Stomach smooth muscle (tissue), 2 donors: ENCODE measurements around the gene SERGEF.

Experiments used
- H3K27ac ChIP-seq: one replicate; pipeline ENCODE4 v1.7.0; 2013; ENCODE audit warnings: mild to moderate bottlenecking, low read length, inconsistent platforms
- H3K27me3 ChIP-seq, 2 donors: one replicate each; pipeline ENCODE4 v1.7.0; 2013; ENCODE audit warnings: low read length in 2 of 2; ENCODE audit not compliant: insufficient read depth in 2 of 2, control insufficient read depth in 1 of 2
- H3K36me3 ChIP-seq, 2 donors: one replicate each; pipeline ENCODE4 v1.7.0; 2013; ENCODE audit warnings: low read length in 2 of 2; ENCODE audit not compliant: control insufficient read depth in 2 of 2, insufficient read depth in 2 of 2
- H3K4me1 ChIP-seq: one replicate; pipeline ENCODE4 v1.7.0; 2013; ENCODE audit warnings: low read length; ENCODE audit not compliant: control insufficient read depth, insufficient read depth
- H3K4me3 ChIP-seq, 2 donors: one replicate each; pipeline ENCODE4 v1.7.0; 2013; ENCODE audit warnings: low read length in 2 of 2
- H3K9ac ChIP-seq, 2 donors: one replicate each; pipeline ENCODE4 v1.7.0; 2013; ENCODE audit warnings: low read length in 2 of 2, mild to moderate bottlenecking in 1 of 2
- H3K9me3 ChIP-seq, 2 donors: one replicate each; pipeline ENCODE4 v1.7.0; 2013; ENCODE audit warnings: low read length in 2 of 2; ENCODE audit not compliant: control insufficient read depth in 2 of 2
- donor health status: healthy.
- donor health status: Pancreatic carcinoma.

Gene SERGEF

GRCh38 chr11:17979770-17980371 is 33.0 kb downstream of the SERGEF start:
- H3K36me3 ChIP-seq = peaks cover 3 to 11% of the 10 kb centered on the region in 2 donors
- H3K4me1 ChIP-seq = no peaks in the 10 kb centered on the region
- H3K9ac ChIP-seq = no peak overlapping the region
- H3K27me3 ChIP-seq = no peaks in the 10 kb centered on the region
- no peak overlapping the region for H3K4me3 ChIP-seq
- H3K9me3 ChIP-seq = no peaks in the 10 kb centered on the region
- H3K27ac ChIP-seq = no peak overlapping the region

- Histone ChIP-seq H3K4me1 (peaks cover 2% of the 10 kb centered on the region), H3K27ac (no peak overlapping the region), H3K4me3 (no peak overlapping the region), H3K36me3 (peaks cover 3 to 11% of the 10 kb centered on the region in 2 donors), H3K9ac (no peak overlapping the region), H3K27me3 (no peaks in the 10 kb centered on the region), H3K9me3 (no peaks in the 10 kb centered on the region)
Measured at GRCh38 chr11:17978553-17979287, 34.1 kb downstream of the SERGEF start.

- no peaks in the 10 kb centered on the region for H3K9me3 ChIP-seq
- H3K4me3 ChIP-seq = no peak overlapping the region
- peaks cover 2% of the 10 kb centered on the region for H3K4me1 ChIP-seq
- H3K9ac ChIP-seq = no peak overlapping the region
- H3K27ac ChIP-seq = no peak overlapping the region
- H3K36me3 ChIP-seq = peaks cover 5 to 8% of the 10 kb centered on the region in 2 donors
- H3K27me3 ChIP-seq = no peaks in the 10 kb centered on the region
Measured at GRCh38 chr11:17976651-17977050, 36.2 kb downstream of the SERGEF start.

GRCh38 chr11:17974246-17974645 is 38.6 kb downstream of the SERGEF start:
- no peak overlapping the region for H3K27ac ChIP-seq
- no peaks in the 10 kb centered on the region for H3K9me3 ChIP-seq
- peaks cover 2% of the 10 kb centered on the region for H3K4me1 ChIP-seq

GRCh38 chr11:17972987-17973386 is 39.9 kb downstream of the SERGEF start:
- H3K36me3 ChIP-seq = peaks cover 3 to 13% of the 10 kb centered on the region in 2 donors
- no peak overlapping the region for H3K4me3 ChIP-seq
- no peaks in the 10 kb centered on the region for H3K9me3 ChIP-seq
- no peak overlapping the region for H3K27ac ChIP-seq
- H3K27me3 ChIP-seq = no peaks in the 10 kb centered on the region
- peaks cover 2% of the 10 kb centered on the region for H3K4me1 ChIP-seq
- no peak overlapping the region for H3K9ac ChIP-seq

More at GRCh38 chr11:17974246-17974645, 38.6 kb downstream of the SERGEF start:
- Histone ChIP-seq H3K27me3 (no peaks in the 10 kb centered on the region), H3K36me3 (peaks cover 5 to 12% of the 10 kb centered on the region in 2 donors), H3K9ac (no peak overlapping the region), H3K4me3 (no peak overlapping the region)

GRCh38 chr11:17968206-17968605 is 44.6 kb downstream of the SERGEF start:
- Histone ChIP-seq H3K27ac (no peak overlapping the region), H3K27me3 (no peaks in the 10 kb centered on the region)

GRCh38 chr11:17967661-17968060 is 45.2 kb downstream of the SERGEF start:
- no peak overlapping the region for H3K9ac ChIP-seq
- H3K36me3 ChIP-seq = peaks cover 3 to 11% of the 10 kb centered on the region in 2 donors
- no peaks in the 10 kb centered on the region for H3K9me3 ChIP-seq
- no peaks in the 10 kb centered on the region for H3K27me3 ChIP-seq
- no peak overlapping the region for H3K27ac ChIP-seq
- no peak overlapping the region for H3K4me3 ChIP-seq
- no peaks in the 10 kb centered on the region for H3K4me1 ChIP-seq

More at GRCh38 chr11:17968206-17968605, 44.6 kb downstream of the SERGEF start:
- H3K4me1 ChIP-seq = no peaks in the 10 kb centered on the region
- no peak overlapping the region for H3K4me3 ChIP-seq
- no peak overlapping the region for H3K9ac ChIP-seq
- no peaks in the 10 kb centered on the region for H3K9me3 ChIP-seq
- H3K36me3 ChIP-seq = peaks cover 3 to 11% of the 10 kb centered on the region in 2 donors

GRCh38 chr11:17960091-17960490 is 52.8 kb downstream of the SERGEF start:
- peaks cover 11 to 20% of the 10 kb centered on the region in 2 donors for H3K36me3 ChIP-seq
- H3K27ac ChIP-seq = no peak overlapping the region
- no peaks in the 10 kb centered on the region for H3K27me3 ChIP-seq
- H3K9ac ChIP-seq = no peak overlapping the region
- no peak overlapping the region for H3K4me3 ChIP-seq
- no peaks in the 10 kb centered on the region for H3K4me1 ChIP-seq
- no peaks in the 10 kb centered on the region for H3K9me3 ChIP-seq

GRCh38 chr11:17958446-17958845 is 54.4 kb downstream of the SERGEF start:
- no peak overlapping the region for H3K9ac ChIP-seq
- H3K27ac ChIP-seq = no peak overlapping the region
- H3K36me3 ChIP-seq = peaks cover 20 to 30% of the 10 kb centered on the region in 2 donors
- H3K27me3 ChIP-seq = no peaks in the 10 kb centered on the region
- no peaks in the 10 kb centered on the region for H3K4me1 ChIP-seq
- no peak overlapping the region for H3K4me3 ChIP-seq
- H3K9me3 ChIP-seq = no peaks in the 10 kb centered on the region

- Histone ChIP-seq H3K9ac (no peak overlapping the region), H3K4me3 (no peak overlapping the region)
Measured at GRCh38 chr11:17954395-17955252, 58.2 kb downstream of the SERGEF start.

More at GRCh38 chr11:17954395-17955252, 58.2 kb downstream of the SERGEF start:
- Histone ChIP-seq H3K4me1 (no peaks in the 10 kb centered on the region), H3K9me3 (no peaks in the 10 kb centered on the region), H3K27ac (no peak overlapping the region), H3K27me3 (no peaks in the 10 kb centered on the region), H3K36me3 (peaks cover 26 to 50% of the 10 kb centered on the region in 2 donors)
